NCI-H524 (cell line): ENCODE measurements around the gene SBK3.
"Not testable (repeated sequence)": the region's sequence is repeated elsewhere in the genome, so short reads cannot be mapped to it uniquely, and the experiment has no call there.

Source experiments
- DNase-seq, 2 experiments: peaks; one replicate each; lab custom pipeline; 2025; lab: John Stamatoyannopoulos, UW

SBK3 gene

GRCh38 chr19:55516878-55517620 lies 28.3 kb downstream of the SBK3 start:
- DNase-seq, result peak; percentile 80 to 91

- DNase-seq, result no peak
Observed at GRCh38 chr19:55508120-55508519, 37.2 kb downstream of the SBK3 start.

- no peak for DNase-seq
Observed at GRCh38 chr19:55504981-55505380, 40.4 kb downstream of the SBK3 start.

- no peak for DNase-seq
Observed at GRCh38 chr19:55504252-55504603, 41.1 kb downstream of the SBK3 start.

GRCh38 chr19:55503502-55504251 lies 41.7 kb downstream of the SBK3 start:
- DNase-seq, result peak; percentile 88 to 92

- no peak for DNase-seq
Observed at GRCh38 chr19:55503157-55503501, 42.2 kb downstream of the SBK3 start.

- no peak for DNase-seq
Observed at GRCh38 chr19:55502197-55502952, 43.0 kb downstream of the SBK3 start.

GRCh38 chr19:55500368-55500952 lies 44.9 kb downstream of the SBK3 start:
- no peak for DNase-seq

- DNase-seq, result no peak
Observed at GRCh38 chr19:55498246-55498840, 47.0 kb downstream of the SBK3 start.

GRCh38 chr19:55497763-55498162 lies 47.6 kb downstream of the SBK3 start:
- DNase-seq, result no peak

- DNase-seq, result not testable (repeated sequence)
Observed at GRCh38 chr19:55496820-55497219, 48.5 kb downstream of the SBK3 start.

GRCh38 chr19:55495646-55496349 lies 49.5 kb downstream of the SBK3 start:
- no peak for DNase-seq

GRCh38 chr19:55494172-55494761 lies 51.1 kb downstream of the SBK3 start:
- DNase-seq, result no peak

- no peak for DNase-seq
Observed at GRCh38 chr19:55493645-55494171, 51.6 kb downstream of the SBK3 start.

- no peak for DNase-seq
Observed at GRCh38 chr19:55493052-55493644, 52.2 kb downstream of the SBK3 start.

GRCh38 chr19:55492362-55492944 lies 52.9 kb downstream of the SBK3 start:
- no peak for DNase-seq

- no peak for DNase-seq
Observed at GRCh38 chr19:55491546-55492360, 53.6 kb downstream of the SBK3 start.
